Stomach (tissue), 4 donors: ENCODE results near the gene NCOA6.

Experiments used
- EP300 ChIP-seq: sonication (generic); formaldehyde crosslinking; IDR thresholded peaks from one replicate; pipeline ENCODE4 v1.6.1; 2017; ENCODE audit warnings: antibody characterized with exemption
- POLR2A ChIP-seq, 4 donors: fragments of 450-650 bp; IDR thresholded peaks; one replicate each; pipeline ENCODE4 v1.6.1; 2016; ENCODE audit warnings: antibody characterized with exemption in 4 of 4, control low read depth in 2 of 4, mild to moderate bottlenecking in 1 of 4, moderate library complexity in 1 of 4
- POLR2AphosphoS5 ChIP-seq, 3 donors: sonication (generic); formaldehyde crosslinking; IDR thresholded peaks; one replicate each; pipeline ENCODE4 v1.6.1; 2016; ENCODE audit warnings: antibody characterized with exemption in 3 of 3
- TF ChIP-seq, protein P1 (sequence below), 7 experiments: fragments of 450-650 bp in 4 of 7; fragments of 200-600 bp in 3 of 7; sonication (generic) in 3 of 7; IDR thresholded peaks; one replicate each; pipeline ENCODE4 v1.5.1; 2016 to 2019; ENCODE audit warnings: antibody characterized with exemption in 7 of 7, control low read depth in 2 of 7, mild to moderate bottlenecking in 1 of 7

DNA sequence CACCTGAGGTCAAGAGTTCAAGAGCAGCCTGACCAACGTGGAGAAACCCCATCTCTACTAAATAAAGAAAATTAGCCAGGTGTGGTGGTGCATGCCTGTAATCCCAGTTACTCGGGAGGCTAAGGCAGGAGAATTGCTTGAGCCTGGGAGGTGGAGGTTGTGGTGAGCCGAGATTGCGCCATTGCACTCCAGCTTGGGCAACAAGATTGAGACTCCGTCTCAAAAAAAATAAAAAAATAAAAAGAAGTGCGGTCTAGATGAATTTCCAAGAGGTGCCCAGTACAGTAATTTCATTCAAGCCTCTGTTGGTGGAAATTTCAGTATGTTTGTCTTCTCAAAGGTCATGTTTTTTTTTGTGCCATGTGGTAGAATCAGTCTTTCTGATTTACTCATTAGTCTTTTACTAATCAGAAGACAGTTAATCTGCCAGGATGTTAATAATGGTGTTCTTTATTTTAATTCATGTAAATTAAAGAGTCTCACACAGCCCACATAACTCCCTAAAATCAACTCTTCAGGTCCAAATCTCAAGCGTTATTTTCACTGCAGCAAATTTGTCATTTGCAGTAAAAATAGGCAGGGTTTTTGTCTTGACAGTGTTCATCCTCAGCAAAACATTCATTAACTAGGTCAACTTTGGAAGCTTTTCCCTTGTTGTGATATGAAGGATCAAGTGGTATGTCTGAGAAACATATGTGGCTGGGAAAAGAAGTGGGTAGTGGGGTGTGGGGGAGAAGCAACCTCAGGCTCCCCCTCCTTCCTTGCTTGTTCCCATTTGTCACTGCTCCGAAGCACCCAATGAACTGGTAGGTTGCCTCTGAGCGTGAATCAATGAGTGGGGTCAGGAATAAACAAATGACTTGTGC lies 108.0 kb downstream of the NCOA6 start:
- TF ChIP-seq POLR2A (IDR thresholded peaks at IDR 0.05) (no peak), POLR2AphosphoS5 (IDR thresholded peaks at IDR 0.05) (no peak), EP300 (no peak)
- TF ChIP-seq, protein P1, sequence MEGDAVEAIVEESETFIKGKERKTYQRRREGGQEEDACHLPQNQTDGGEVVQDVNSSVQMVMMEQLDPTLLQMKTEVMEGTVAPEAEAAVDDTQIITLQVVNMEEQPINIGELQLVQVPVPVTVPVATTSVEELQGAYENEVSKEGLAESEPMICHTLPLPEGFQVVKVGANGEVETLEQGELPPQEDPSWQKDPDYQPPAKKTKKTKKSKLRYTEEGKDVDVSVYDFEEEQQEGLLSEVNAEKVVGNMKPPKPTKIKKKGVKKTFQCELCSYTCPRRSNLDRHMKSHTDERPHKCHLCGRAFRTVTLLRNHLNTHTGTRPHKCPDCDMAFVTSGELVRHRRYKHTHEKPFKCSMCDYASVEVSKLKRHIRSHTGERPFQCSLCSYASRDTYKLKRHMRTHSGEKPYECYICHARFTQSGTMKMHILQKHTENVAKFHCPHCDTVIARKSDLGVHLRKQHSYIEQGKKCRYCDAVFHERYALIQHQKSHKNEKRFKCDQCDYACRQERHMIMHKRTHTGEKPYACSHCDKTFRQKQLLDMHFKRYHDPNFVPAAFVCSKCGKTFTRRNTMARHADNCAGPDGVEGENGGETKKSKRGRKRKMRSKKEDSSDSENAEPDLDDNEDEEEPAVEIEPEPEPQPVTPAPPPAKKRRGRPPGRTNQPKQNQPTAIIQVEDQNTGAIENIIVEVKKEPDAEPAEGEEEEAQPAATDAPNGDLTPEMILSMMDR (IDR thresholded peaks at IDR 0.05), result no peak
